ENCODE data around the gene C1orf21. TPM values are rescaled to one million over a fixed set of nuclear protein-coding genes. Genes with fewer than 3 reads are reported as not detected.

The C1orf21 gene
- total and polyA plus RNA-seq, 2 of the 4 experiments (the other 2 are of a cell fraction) = 6.4 to 9.9 TPM

- Histone ChIP-seq H3K4me2 (ENCODE audit: low read depth, low read length) (no peak overlapping the region), H2BK20ac (ENCODE audit: low read depth, low read length) (no peak overlapping the region), H4K20me1 (ENCODE audit: insufficient read depth, low read length) (no peaks in the 10 kb centered on the region), H3K9me3 (ENCODE audit: control insufficient read depth, insufficient read depth, low read length) (no peaks in the 10 kb centered on the region), H3K18ac (ENCODE audit: low read depth, low read length) (no peak overlapping the region), H4K5ac (ENCODE audit: low read depth, low read length) (no peak overlapping the region), H3K4me1 (ENCODE audit: control insufficient read depth, insufficient read depth, low read length) (peaks cover 3% of the 10 kb centered on the region; the same call in 1 of the 2 replicates), H3K56ac (ENCODE audit: extremely low read depth, insufficient read depth, low read length) (no peak overlapping the region), H3K4ac (ENCODE audit: low read depth, low read length) (no peak overlapping the region), H3K4me3 (ENCODE audit: insufficient read depth, low read depth, low read length) (no peak overlapping the region), H4K8ac (ENCODE audit: low read depth in 2 of 2, low read length in 2 of 2) (no peak overlapping the region), H4K91ac (ENCODE audit: insufficient read depth, low read depth, low read length) (no peak overlapping the region), H3K9ac (ENCODE audit: low read depth, low read length) (no peak overlapping the region), H2AK9ac (replicated peaks; ENCODE audit: low read depth, low read length, poor library complexity) (no peak overlapping the region), H2AFZ (replicated peaks; ENCODE audit: low read length, poor library complexity) (no peak overlapping the region), H3K79me1 (ENCODE audit: low read depth in 1 of 2, low read length in 2 of 2) (no peaks in the 10 kb centered on the region; a peak in 1 of 4 replicates), H3K23ac (ENCODE audit: low read depth, low read length) (no peak overlapping the region), H3K14ac (replicated peaks; ENCODE audit: low read depth, low read length) (no peak overlapping the region), H3K36me3 (ENCODE audit: control insufficient read depth, insufficient read depth, low read length) (no peaks in the 10 kb centered on the region), H3K27me3 (ENCODE audit: control insufficient read depth, insufficient read depth, low read length) (no peaks in the 10 kb centered on the region), H2BK5ac (ENCODE audit: low read depth, low read length, poor library complexity, severe bottlenecking) (no peak overlapping the region), H3K27ac (ENCODE audit: insufficient read depth, low read length) (no peak overlapping the region), H2BK15ac (ENCODE audit: low read depth, low read length) (no peak overlapping the region), H2AK5ac (ENCODE audit: low read depth, low read length) (no peak overlapping the region), H2BK120ac (ENCODE audit: low read depth, low read length) (no peak overlapping the region), H3K9me1 (ENCODE audit: insufficient read depth, low read length) (no peaks in the 10 kb centered on the region)
- dilution Hi-C loops (cut with HindIII; ENCODE audit: low sequenced_read_pairs, unreplicated experiment) = no loop called here
- in situ Hi-C loops (cut with MboI; ENCODE audit: low sequenced_read_pairs) = no loop called here
- CTCF ChIA-PET = no interaction called here
- intact Hi-C loops (cut with micrococcal nuclease) = no loop called here
- DNase-seq = no peak
- TF ChIP-seq RFX5 (IDR thresholded peaks at IDR 0.05; ENCODE audit: low read depth, low read length) = no peak
- no peak for TF ChIP-seq MXI1 (IDR thresholded peaks at IDR 0.05; ENCODE audit: borderline replicate concordance, low read depth, low read length)
- TF ChIP-seq USF2 (IDR thresholded peaks at IDR 0.05; ENCODE audit: low read depth, low read length) = no peak
- TF ChIP-seq RCOR1 (IDR thresholded peaks at IDR 0.05; ENCODE audit: insufficient replicate concordance, low read length) = no peak
- no peak for TF ChIP-seq CHD1 (IDR thresholded peaks at IDR 0.05; ENCODE audit: low read depth, low read length)
- no peak for TF ChIP-seq MAFK (IDR thresholded peaks at IDR 0.05; ENCODE audit: low read depth, low read length)
- no peak for TF ChIP-seq POLR2A (IDR thresholded peaks at IDR 0.05; ENCODE audit: low read depth, low read length)
- no peak for TF ChIP-seq CEBPB (IDR thresholded peaks at IDR 0.05; ENCODE audit: low read depth, low read length)
- no peak for TF ChIP-seq MAZ (IDR thresholded peaks at IDR 0.05; ENCODE audit: borderline replicate concordance, low read depth, low read length)
- no peak for ATAC-seq (ENCODE audit: low read depth)
- no TSS peak for BruUV-seq (replicated peaks)
- POLR2A ChIA-PET (ENCODE audit: unreplicated experiment) = no interaction called here
Observed at GRCh38 chr1:184608990-184609389, 222.2 kb downstream of the C1orf21 start.
